K562 (cell line): ENCODE data around the gene TLE4. TPM values are rescaled to one million over a fixed set of nuclear protein-coding genes. Genes with fewer than 3 reads are reported as not detected.

Experiments
- ATAC-seq: fragments of 200-7000 bp; cut with Tn5 transposase; 3 replicates; pipeline ENCODE4 v1.9.1; 2020; ENCODE audit warnings: moderate library complexity
- BruUV-seq: library from RNA; stranded (reverse); fragments of 400-500 nt; replicated peaks from 2 replicates; lab custom pipeline; 2021; lab: Mats Ljungman, UMichigan
- CTCF ChIA-PET: fragments of 300-600 bp; formaldehyde crosslinking; extraction: SDS; loops from one replicate; lab custom pipeline; 2021; ENCODE audit warnings: low intra/inter-chr PET ratio; lab: Yijun Ruan, JAX
- POLR2A ChIA-PET: fragments of 300-600, 350-650 bp; sonication (Branson Sonifier 250); formaldehyde crosslinking; extraction: SDS; loops from one replicate; lab custom pipeline; 2021; ENCODE audit warnings: antibody characterized with exemption, inconsistent platforms; lab: Yijun Ruan, JAX
- DNase-seq, 4 experiments: peaks; one replicate each; pipeline versions ENCODE4 v3.0.0 to v3.0.0-alpha.2; 2011 to 2018; ENCODE audit warnings: low spot score in 3 of 4, mixed read lengths in 3 of 4; ENCODE audit errors: extremely low read depth in 1 of 4
- FAIRE-seq: peaks from 2 replicates; lab custom pipeline; 2011; peaks lifted over from hg19 to GRCh38; lab: Jason Lieb, UNC
- H2AFZ ChIP-seq: 2 replicates; pipeline ENCODE4 v1.6.0; 2011; ENCODE audit warnings: low read depth, low read length, control low read depth, inconsistent platforms
- H3K27ac ChIP-seq: fragments of 200-600 bp; 3 replicates; pipeline ENCODE4 v1.8.0; 2011; ENCODE audit warnings: low read depth, mild to moderate bottlenecking, control low read depth, inconsistent platforms, low read length, moderate library complexity, mixed read lengths; ENCODE audit errors: extremely low read depth
- H3K27me3 ChIP-seq, 2 experiments: fragments of 300-600 bp in 1 of 2; 2 replicates in 1 of 2; 3 replicates in 1 of 2; pipeline versions ENCODE4 v1.6.0 to v1.8.0; 2011; ENCODE audit warnings: inconsistent platforms in 2 of 2, low read length in 2 of 2, mild to moderate bottlenecking in 1 of 2, mixed read lengths in 1 of 2, moderate library complexity in 1 of 2; ENCODE audit not compliant: control insufficient read depth in 2 of 2, insufficient read depth in 2 of 2
- H3K36me3 ChIP-seq: fragments of 300-600 bp; 3 replicates; pipeline ENCODE4 v1.8.0; 2011; ENCODE audit warnings: mild to moderate bottlenecking, low read length, inconsistent platforms; ENCODE audit not compliant: control insufficient read depth, insufficient read depth
- H3K4me1 ChIP-seq, 2 experiments: fragments of 200-600 bp in 1 of 2; replicated peaks in 1 of 2; 2 replicates in 1 of 2; 3 replicates in 1 of 2; pipeline versions ENCODE4 v1.5.1 to v1.8.0; 2011; ENCODE audit warnings: inconsistent platforms in 2 of 2, low read length in 2 of 2, mild to moderate bottlenecking in 1 of 2, mixed read lengths in 1 of 2, moderate library complexity in 1 of 2; ENCODE audit not compliant: control insufficient read depth in 2 of 2, insufficient read depth in 2 of 2
- H3K4me2 ChIP-seq: 2 replicates; pipeline ENCODE4 v1.6.1; 2011; ENCODE audit warnings: low read length, control low read depth, inconsistent platforms, mixed read lengths; ENCODE audit not compliant: insufficient read depth
- H3K4me3 ChIP-seq: fragments of 200-600 bp; sonication (generic), shearing (Covaris generic); 2 replicates; pipeline ENCODE4 v1.5.1; 2016; ENCODE audit warnings: control low read depth, inconsistent platforms
- H3K79me2 ChIP-seq: fragments of 200-600 bp; 3 replicates; pipeline ENCODE4 v1.8.0; 2011; ENCODE audit warnings: low read length, inconsistent platforms; ENCODE audit not compliant: control insufficient read depth, insufficient read depth
- H3K9ac ChIP-seq, 2 experiments: 2 replicates each; pipeline versions ENCODE4 v1.6.0 to v1.6.1; 2011; ENCODE audit warnings: low read depth in 2 of 2, low read length in 2 of 2, control low read depth in 1 of 2, inconsistent platforms in 1 of 2, mild to moderate bottlenecking in 1 of 2, mixed read lengths in 1 of 2; ENCODE audit not compliant: insufficient read depth in 1 of 2
- H3K9me1 ChIP-seq: one replicate; pipeline ENCODE4 v1.6.0; 2011; ENCODE audit warnings: inconsistent platforms, mild to moderate bottlenecking, low read length, moderate library complexity; ENCODE audit not compliant: control insufficient read depth, insufficient read depth
- H3K9me3 ChIP-seq: replicated peaks from 2 replicates; pipeline ENCODE4 v1.5.1; 2011; ENCODE audit warnings: low read depth, low read length, inconsistent platforms; ENCODE audit not compliant: control insufficient read depth, insufficient read depth
- H4K20me1 ChIP-seq: replicated peaks from 2 replicates; pipeline ENCODE4 v1.6.1; 2011; ENCODE audit warnings: low read length, inconsistent platforms, mixed read lengths; ENCODE audit not compliant: control insufficient read depth, insufficient read depth
- EWSR1 ChIP-seq: fragments of 450-650 bp; IDR thresholded peaks from 2 replicates; pipeline ENCODE4 v1.6.1; 2018; ENCODE audit warnings: borderline replicate concordance, mild to moderate bottlenecking, low read depth, moderate library complexity; ENCODE audit not compliant: partially characterized antibody
- MCM2 ChIP-seq: fragments of 450-650 bp; IDR thresholded peaks from 2 replicates; pipeline ENCODE4 v1.6.1; 2017; ENCODE audit warnings: low read depth, mild to moderate bottlenecking
- NR2C2 ChIP-seq, 2 experiments: fragments of 200-800 bp in 1 of 2; sonication (Bioruptor generic) in 1 of 2; sonication (generic) in 1 of 2; formaldehyde crosslinking in 1 of 2; IDR thresholded peaks; 2 replicates each; pipeline versions ENCODE4 v1.6.1 to v1.8.0; 2016 to 2022; ENCODE audit warnings: mild to moderate bottlenecking in 1 of 2, missing compliant biosample characterization in 1 of 2, missing genetic modification characterization in 1 of 2, missing genetic modification reagents in 1 of 2
- PHF8 ChIP-seq: fragments of 200-600 bp; sonication (generic); IDR thresholded peaks from 2 replicates; pipeline ENCODE4 v1.6.1; 2012; ENCODE audit warnings: mixed run types, mild to moderate bottlenecking, inconsistent platforms, low read length, moderate library complexity, borderline replicate concordance
- SRSF7 ChIP-seq: fragments of 200-400 bp; formaldehyde crosslinking; optimal IDR thresholded peaks from 2 replicates; pipeline ENCODE3; 2017; ENCODE audit warnings: mild to moderate bottlenecking, low read depth, low read length
- ZBTB17 ChIP-seq: fragments of 450-650 bp; formaldehyde crosslinking; IDR thresholded peaks from 2 replicates; pipeline ENCODE4 v1.4.0; 2020; ENCODE audit warnings: mild to moderate bottlenecking
- ZNF217 ChIP-seq: sonication (generic); formaldehyde crosslinking; IDR thresholded peaks from 2 replicates; pipeline ENCODE4 v1.8.0; 2022; ENCODE audit warnings: mild to moderate bottlenecking, missing genetic modification reagents
- WGBS: fragments of 100-300 bp; shearing (Covaris generic); methylation state at CpG from one replicate; pipeline ENCODE4 v1.1.6; 2016; ENCODE audit warnings: low coverage, mixed read lengths; ENCODE audit not compliant: insufficient coverage; ENCODE audit errors: missing lambda C conversion rate; 5-methylcytosine and 5-hydroxymethylcytosine counted together
- in situ Hi-C: fragments of 300-500 bp; cut with MboI; formaldehyde crosslinking; loops from 4 replicates; pipeline ENCODE4 v1.15.0; 2018; ENCODE audit warnings: inconsistent platforms, mixed read lengths
- intact Hi-C: fragments of 100-400 bp; cut with micrococcal nuclease; formaldehyde crosslinking; loops from 2 replicates; pipeline ENCODE4 v1.14.2; 2022
- polyA plus RNA-seq, 8 experiments: library from polyadenylated mRNA; depleted of rRNA in 4 of 8; stranded (reverse) in 5 of 8; unstranded in 3 of 8; fragments of >200 nt; fragmentation: Nextera tagmentation in 2 of 8; fragmentation: Illumina TruSeq in 1 of 8; extraction: Ambion mirVana in 2 of 8; extraction: Trizol in 1 of 8; gene quantifications; 2 replicates each; pipeline versions ENCODE4 v1.2.1 to v1.2.3, GENCODE V29; 2011 to 2014; ENCODE audit warnings: inconsistent platforms in 1 of 8, missing spikeins in 1 of 8
- total RNA-seq, 7 experiments: library from RNA; depleted of rRNA in 6 of 7; stranded (reverse); fragments of >200 nt in 6 of 7; fragmentation: Illumina TruSeq in 2 of 7; extraction: Trizol in 2 of 7; gene quantifications; 2 replicates each; pipeline versions ENCODE4 v1.2.1 to v1.2.3, GENCODE V29; 2011 to 2021; ENCODE audit warnings: low replicate concordance in 1 of 7
- TF ChIP-seq, protein P1 (sequence below): sonication (generic); formaldehyde crosslinking; IDR thresholded peaks from 2 replicates; pipeline ENCODE4 v1.8.1; 2023; ENCODE audit warnings: mild to moderate bottlenecking, missing genetic modification reagents
- TF ChIP-seq, protein P2 (sequence below): fragments of 250-450 bp; sonication (Bioruptor Pico); IDR thresholded peaks from 2 replicates; pipeline ENCODE4 v1.8.0; 2021; ENCODE audit warnings: borderline replicate concordance, mild to moderate bottlenecking, moderate library complexity; ENCODE audit not compliant: poor library complexity, severe bottlenecking
- TF ChIP-seq, protein P3 (sequence below), 2 experiments: IDR thresholded peaks; 2 replicates each; pipeline ENCODE4 v1.6.1; 2012; ENCODE audit warnings: improper control_type of control experiment in 2 of 2, low read depth in 2 of 2, low read length in 2 of 2, borderline replicate concordance in 1 of 2
- TF ChIP-seq, protein P4 (sequence below): fragments of 200-400 bp; formaldehyde crosslinking; IDR thresholded peaks from 2 replicates; pipeline ENCODE4 v1.6.1; 2017; ENCODE audit warnings: mild to moderate bottlenecking, low read depth, low read length, moderate library complexity
- TF ChIP-seq, protein P5 (sequence below): IDR thresholded peaks from 2 replicates; pipeline ENCODE4 v1.6.1; 2012; ENCODE audit warnings: low read depth, low read length, improper control_type of control experiment, borderline replicate concordance

The TLE4 gene
- total and polyA plus RNA-seq, 9 of the 15 experiments (the other 6 are each of a cell fraction or from before 2014, with no cell fraction given) = 1.1 to 8.8 (median 5.7) TPM

DNA sequence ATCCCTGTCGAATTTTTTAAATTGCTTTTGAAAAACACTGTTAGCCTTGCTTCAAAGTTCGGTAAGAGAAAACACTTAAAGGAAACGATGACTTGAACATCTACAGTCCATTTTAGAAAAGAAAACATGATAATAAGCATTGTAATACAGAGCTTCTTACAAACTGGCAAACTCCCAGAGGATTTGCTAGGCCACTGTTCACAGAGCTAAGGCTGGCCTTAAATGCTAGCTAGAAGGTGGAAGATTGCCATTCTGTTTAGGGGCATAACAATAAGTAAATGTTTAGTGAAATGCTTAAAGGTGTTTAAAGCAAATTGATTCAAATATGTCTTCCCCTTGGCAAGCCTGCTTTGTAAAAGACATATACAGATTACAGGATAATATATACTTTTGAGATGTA lies 169.6 kb downstream of the TLE4 start:
- Histone ChIP-seq H3K27me3 (no peaks in the 10 kb centered on the region), H3K4me2 (no peak overlapping the region), H3K36me3 (no peaks in the 10 kb centered on the region), H3K27ac (no peak overlapping the region), H3K9ac (no peak overlapping the region), H3K4me1 (no peaks in the 10 kb centered on the region), H2AFZ (no peak overlapping the region), H3K4me3 (no peak overlapping the region), H3K9me3 (no peaks in the 10 kb centered on the region), H3K79me2 (no peaks in the 10 kb centered on the region), H4K20me1 (no peaks in the 10 kb centered on the region), H3K9me1 (no peaks in the 10 kb centered on the region)
- ChIA-PET CTCF (no interaction called here), POLR2A (no interaction called here)
- BruUV-seq = no TSS peak
- intact Hi-C loops = no loop called here
- no peak for ATAC-seq
- in situ Hi-C loops = no loop called here
- DNase-seq = no peak
- no CpG with 5 or more reads among the region's 3 CpGs for WGBS
- no peak for FAIRE-seq
- TF ChIP-seq NR2C2 (CRISPR knock-in tag; IDR thresholded peaks at IDR 0.05) (no peak), NR2C2 (tag; IDR thresholded peaks at IDR 0.05) (no peak), ZBTB17 (CRISPR knock-in tag) (no peak), PHF8 (no peak), EWSR1 (no peak), SRSF7 (no peak), MCM2 (no peak), ZNF217 (CRISPR knock-in tag) (no peak)
- TF ChIP-seq, protein P1, sequence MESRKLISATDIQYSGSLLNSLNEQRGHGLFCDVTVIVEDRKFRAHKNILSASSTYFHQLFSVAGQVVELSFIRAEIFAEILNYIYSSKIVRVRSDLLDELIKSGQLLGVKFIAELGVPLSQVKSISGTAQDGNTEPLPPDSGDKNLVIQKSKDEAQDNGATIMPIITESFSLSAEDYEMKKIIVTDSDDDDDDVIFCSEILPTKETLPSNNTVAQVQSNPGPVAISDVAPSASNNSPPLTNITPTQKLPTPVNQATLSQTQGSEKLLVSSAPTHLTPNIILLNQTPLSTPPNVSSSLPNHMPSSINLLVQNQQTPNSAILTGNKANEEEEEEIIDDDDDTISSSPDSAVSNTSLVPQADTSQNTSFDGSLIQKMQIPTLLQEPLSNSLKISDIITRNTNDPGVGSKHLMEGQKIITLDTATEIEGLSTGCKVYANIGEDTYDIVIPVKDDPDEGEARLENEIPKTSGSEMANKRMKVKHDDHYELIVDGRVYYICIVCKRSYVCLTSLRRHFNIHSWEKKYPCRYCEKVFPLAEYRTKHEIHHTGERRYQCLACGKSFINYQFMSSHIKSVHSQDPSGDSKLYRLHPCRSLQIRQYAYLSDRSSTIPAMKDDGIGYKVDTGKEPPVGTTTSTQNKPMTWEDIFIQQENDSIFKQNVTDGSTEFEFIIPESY (CRISPR knock-in tag) = no peak
- TF ChIP-seq, protein P2, sequence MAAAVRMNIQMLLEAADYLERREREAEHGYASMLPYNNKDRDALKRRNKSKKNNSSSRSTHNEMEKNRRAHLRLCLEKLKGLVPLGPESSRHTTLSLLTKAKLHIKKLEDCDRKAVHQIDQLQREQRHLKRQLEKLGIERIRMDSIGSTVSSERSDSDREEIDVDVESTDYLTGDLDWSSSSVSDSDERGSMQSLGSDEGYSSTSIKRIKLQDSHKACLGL (CRISPR knock-in tag) = no peak
- TF ChIP-seq, protein P3, sequence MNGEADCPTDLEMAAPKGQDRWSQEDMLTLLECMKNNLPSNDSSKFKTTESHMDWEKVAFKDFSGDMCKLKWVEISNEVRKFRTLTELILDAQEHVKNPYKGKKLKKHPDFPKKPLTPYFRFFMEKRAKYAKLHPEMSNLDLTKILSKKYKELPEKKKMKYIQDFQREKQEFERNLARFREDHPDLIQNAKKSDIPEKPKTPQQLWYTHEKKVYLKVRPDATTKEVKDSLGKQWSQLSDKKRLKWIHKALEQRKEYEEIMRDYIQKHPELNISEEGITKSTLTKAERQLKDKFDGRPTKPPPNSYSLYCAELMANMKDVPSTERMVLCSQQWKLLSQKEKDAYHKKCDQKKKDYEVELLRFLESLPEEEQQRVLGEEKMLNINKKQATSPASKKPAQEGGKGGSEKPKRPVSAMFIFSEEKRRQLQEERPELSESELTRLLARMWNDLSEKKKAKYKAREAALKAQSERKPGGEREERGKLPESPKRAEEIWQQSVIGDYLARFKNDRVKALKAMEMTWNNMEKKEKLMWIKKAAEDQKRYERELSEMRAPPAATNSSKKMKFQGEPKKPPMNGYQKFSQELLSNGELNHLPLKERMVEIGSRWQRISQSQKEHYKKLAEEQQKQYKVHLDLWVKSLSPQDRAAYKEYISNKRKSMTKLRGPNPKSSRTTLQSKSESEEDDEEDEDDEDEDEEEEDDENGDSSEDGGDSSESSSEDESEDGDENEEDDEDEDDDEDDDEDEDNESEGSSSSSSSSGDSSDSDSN (IDR thresholded peaks at IDR 0.05; ENCODE audit: borderline replicate concordance in 1 of 2, low read depth in 2 of 2, low read length in 2 of 2) = no peak
- TF ChIP-seq, protein P4, sequence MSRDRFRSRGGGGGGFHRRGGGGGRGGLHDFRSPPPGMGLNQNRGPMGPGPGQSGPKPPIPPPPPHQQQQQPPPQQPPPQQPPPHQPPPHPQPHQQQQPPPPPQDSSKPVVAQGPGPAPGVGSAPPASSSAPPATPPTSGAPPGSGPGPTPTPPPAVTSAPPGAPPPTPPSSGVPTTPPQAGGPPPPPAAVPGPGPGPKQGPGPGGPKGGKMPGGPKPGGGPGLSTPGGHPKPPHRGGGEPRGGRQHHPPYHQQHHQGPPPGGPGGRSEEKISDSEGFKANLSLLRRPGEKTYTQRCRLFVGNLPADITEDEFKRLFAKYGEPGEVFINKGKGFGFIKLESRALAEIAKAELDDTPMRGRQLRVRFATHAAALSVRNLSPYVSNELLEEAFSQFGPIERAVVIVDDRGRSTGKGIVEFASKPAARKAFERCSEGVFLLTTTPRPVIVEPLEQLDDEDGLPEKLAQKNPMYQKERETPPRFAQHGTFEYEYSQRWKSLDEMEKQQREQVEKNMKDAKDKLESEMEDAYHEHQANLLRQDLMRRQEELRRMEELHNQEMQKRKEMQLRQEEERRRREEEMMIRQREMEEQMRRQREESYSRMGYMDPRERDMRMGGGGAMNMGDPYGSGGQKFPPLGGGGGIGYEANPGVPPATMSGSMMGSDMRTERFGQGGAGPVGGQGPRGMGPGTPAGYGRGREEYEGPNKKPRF = no peak
- TF ChIP-seq, protein P5, sequence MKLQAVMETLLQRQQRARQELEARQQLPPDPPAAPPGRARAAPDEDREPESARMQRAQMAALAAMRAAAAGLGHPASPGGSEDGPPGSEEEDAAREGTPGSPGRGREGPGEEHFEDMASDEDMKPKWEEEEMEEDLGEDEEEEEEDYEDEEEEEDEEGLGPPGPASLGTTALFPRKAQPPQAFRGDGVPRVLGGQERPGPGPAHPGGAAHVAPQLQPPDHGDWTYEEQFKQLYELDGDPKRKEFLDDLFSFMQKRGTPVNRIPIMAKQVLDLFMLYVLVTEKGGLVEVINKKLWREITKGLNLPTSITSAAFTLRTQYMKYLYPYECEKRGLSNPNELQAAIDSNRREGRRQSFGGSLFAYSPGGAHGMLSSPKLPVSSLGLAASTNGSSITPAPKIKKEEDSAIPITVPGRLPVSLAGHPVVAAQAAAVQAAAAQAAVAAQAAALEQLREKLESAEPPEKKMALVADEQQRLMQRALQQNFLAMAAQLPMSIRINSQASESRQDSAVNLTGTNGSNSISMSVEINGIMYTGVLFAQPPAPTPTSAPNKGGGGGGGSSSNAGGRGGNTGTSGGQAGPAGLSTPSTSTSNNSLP = no peak
